IMR-90 (cell line): ENCODE results near the gene DPF1. TPM values are rescaled to one million over a fixed set of nuclear protein-coding genes. Genes with fewer than 3 reads are reported as not detected.

Source experiments
- ATAC-seq: fragments of 200-7000 bp; cut with Tn5 transposase; 2 replicates; pipeline ENCODE4 v1.9.1; 2020; ENCODE audit warnings: low read depth, mild to moderate bottlenecking, moderate library complexity
- BruUV-seq: library from RNA; stranded (reverse); fragments of 400-500 nt; replicated peaks from 2 replicates; lab custom pipeline; 2021; lab: Mats Ljungman, UMichigan
- CTCF ChIA-PET: fragments of 300-600 bp; formaldehyde crosslinking; extraction: SDS; loops from one replicate; lab custom pipeline; 2021; ENCODE audit warnings: antibody characterized with exemption; lab: Yijun Ruan, JAX
- POLR2A ChIA-PET: fragments of 300-600 bp; sonication (Branson Sonifier 250); formaldehyde crosslinking; loops from one replicate; lab custom pipeline; 2022; ENCODE audit warnings: antibody characterized with exemption; ENCODE audit not compliant: unreplicated experiment; lab: Charles Lee
- DNase-seq: peaks from one replicate; pipeline ENCODE4 v3.0.0; 2013
- H2AFZ ChIP-seq: replicated peaks from 2 replicates; pipeline ENCODE3; 2013; ENCODE audit warnings: low read length, mild to moderate bottlenecking; ENCODE audit not compliant: poor library complexity
- H2AK5ac ChIP-seq: 2 replicates; pipeline ENCODE4 v1.6.1; 2013; ENCODE audit warnings: low read depth, low read length, inconsistent platforms
- H2AK9ac ChIP-seq: replicated peaks from 2 replicates; pipeline ENCODE3; 2013; ENCODE audit warnings: mild to moderate bottlenecking, low read depth, low read length, moderate library complexity; ENCODE audit not compliant: poor library complexity
- H2BK120ac ChIP-seq: 2 replicates; pipeline ENCODE4 v1.6.1; 2013; ENCODE audit warnings: low read depth, low read length, inconsistent platforms
- H2BK15ac ChIP-seq: 3 replicates; pipeline ENCODE4 v1.6.1; 2013; ENCODE audit warnings: low read depth, low read length, inconsistent platforms
- H2BK20ac ChIP-seq: 2 replicates; pipeline ENCODE4 v1.6.1; 2013; ENCODE audit warnings: low read depth, mild to moderate bottlenecking, inconsistent platforms, low read length, moderate library complexity
- H2BK5ac ChIP-seq: 2 replicates; pipeline ENCODE4 v1.6.1; 2013; ENCODE audit warnings: mild to moderate bottlenecking, low read depth, low read length, inconsistent platforms; ENCODE audit not compliant: poor library complexity, severe bottlenecking
- H3K14ac ChIP-seq: replicated peaks from 2 replicates; pipeline ENCODE4 v1.6.1; 2013; ENCODE audit warnings: low read depth, low read length, inconsistent platforms
- H3K18ac ChIP-seq: 2 replicates; pipeline ENCODE4 v1.6.1; 2013; ENCODE audit warnings: low read depth, low read length, control low read depth
- H3K23ac ChIP-seq: 2 replicates; pipeline ENCODE4 v1.6.1; 2013; ENCODE audit warnings: low read depth, low read length, inconsistent platforms
- H3K27ac ChIP-seq: 2 replicates; pipeline ENCODE4 v1.5.1; 2013; ENCODE audit warnings: mild to moderate bottlenecking, control low read depth, low read length; ENCODE audit not compliant: insufficient read depth
- H3K27me3 ChIP-seq: 2 replicates; pipeline ENCODE4 v1.6.1; 2013; ENCODE audit warnings: low read length; ENCODE audit not compliant: control insufficient read depth, insufficient read depth
- H3K36me3 ChIP-seq: 2 replicates; pipeline ENCODE4 v1.6.1; 2013; ENCODE audit warnings: low read length, mixed read lengths; ENCODE audit not compliant: control insufficient read depth, insufficient read depth
- H3K4ac ChIP-seq: 2 replicates; pipeline ENCODE4 v1.6.1; 2013; ENCODE audit warnings: low read depth, low read length, inconsistent platforms
- H3K4me1 ChIP-seq: 2 replicates; pipeline ENCODE4 v1.6.1; 2013; ENCODE audit warnings: low read length, mixed read lengths; ENCODE audit not compliant: control insufficient read depth, insufficient read depth
- H3K4me2 ChIP-seq: 2 replicates; pipeline ENCODE4 v1.6.1; 2013; ENCODE audit warnings: low read depth, mild to moderate bottlenecking, control low read depth, low read length, moderate library complexity
- H3K4me3 ChIP-seq: 2 replicates; pipeline ENCODE4 v1.5.1; 2013; ENCODE audit warnings: low read depth, mild to moderate bottlenecking, control low read depth, low read length, moderate library complexity; ENCODE audit not compliant: insufficient read depth
- H3K56ac ChIP-seq: 2 replicates; pipeline ENCODE4 v1.6.1; 2013; ENCODE audit warnings: low read length, inconsistent platforms; ENCODE audit not compliant: insufficient read depth; ENCODE audit errors: extremely low read depth
- H3K79me1 ChIP-seq, 2 experiments: 2 replicates each; pipeline ENCODE4 v1.6.1; 2013; ENCODE audit warnings: low read length in 2 of 2, inconsistent platforms in 1 of 2, low read depth in 1 of 2
- H3K9ac ChIP-seq: 2 replicates; pipeline ENCODE4 v1.6.1; 2013; ENCODE audit warnings: low read depth, low read length, control low read depth
- H3K9me1 ChIP-seq: 2 replicates; pipeline ENCODE4 v1.6.1; 2013; ENCODE audit warnings: low read length, inconsistent platforms; ENCODE audit not compliant: insufficient read depth
- H3K9me3 ChIP-seq: 2 replicates; pipeline ENCODE4 v1.6.1; 2013; ENCODE audit warnings: low read length; ENCODE audit not compliant: control insufficient read depth, insufficient read depth
- H4K20me1 ChIP-seq: 2 replicates; pipeline ENCODE4 v1.6.1; 2013; ENCODE audit warnings: low read length, inconsistent platforms; ENCODE audit not compliant: insufficient read depth
- H4K5ac ChIP-seq: 2 replicates; pipeline ENCODE4 v1.6.1; 2013; ENCODE audit warnings: mild to moderate bottlenecking, low read depth, low read length, control low read depth
- H4K8ac ChIP-seq, 2 experiments: 2 replicates each; pipeline ENCODE4 v1.6.1; 2013; ENCODE audit warnings: low read depth in 2 of 2, low read length in 2 of 2, control low read depth in 1 of 2, inconsistent platforms in 1 of 2
- H4K91ac ChIP-seq: 2 replicates; pipeline ENCODE4 v1.6.1; 2013; ENCODE audit warnings: low read depth, low read length, inconsistent platforms; ENCODE audit not compliant: insufficient read depth
- CEBPB ChIP-seq: IDR thresholded peaks from 2 replicates; pipeline ENCODE4 v1.6.1; 2012; ENCODE audit warnings: low read depth, low read length, improper control_type of control experiment
- FOS ChIP-seq: fragments of 150-350 bp; IDR thresholded peaks from 2 replicates; pipeline ENCODE4 v1.6.1; 2016; ENCODE audit warnings: low read depth, low read length
- MAZ ChIP-seq: IDR thresholded peaks from 2 replicates; pipeline ENCODE4 v1.6.1; 2012; ENCODE audit warnings: low read depth, mild to moderate bottlenecking, low read length, improper control_type of control experiment, moderate library complexity, borderline replicate concordance
- MXI1 ChIP-seq: IDR thresholded peaks from 2 replicates; pipeline ENCODE4 v1.6.1; 2012; ENCODE audit warnings: low read depth, mild to moderate bottlenecking, low read length, moderate library complexity, borderline replicate concordance
- NFE2L2 ChIP-seq: fragments of 150-350 bp; IDR thresholded peaks from 2 replicates; pipeline ENCODE4 v1.6.1; 2016; ENCODE audit warnings: low read depth, mild to moderate bottlenecking, low read length
- POLR2A ChIP-seq: IDR thresholded peaks from 2 replicates; pipeline ENCODE4 v1.6.1; 2012; ENCODE audit warnings: mild to moderate bottlenecking, low read depth, low read length
- RAD21 ChIP-seq: IDR thresholded peaks from 2 replicates; pipeline ENCODE4 v1.6.1; 2012; ENCODE audit warnings: low read length, improper control_type of control experiment
- RCOR1 ChIP-seq: IDR thresholded peaks from 2 replicates; pipeline ENCODE4 v1.6.1; 2012; ENCODE audit warnings: mild to moderate bottlenecking, low read length, improper control_type of control experiment; ENCODE audit not compliant: insufficient replicate concordance
- RFX5 ChIP-seq: IDR thresholded peaks from 2 replicates; pipeline ENCODE4 v1.8.0; 2012; ENCODE audit warnings: low read depth, mild to moderate bottlenecking, low read length, moderate library complexity
- SMC3 ChIP-seq: fragments of 150-350 bp; IDR thresholded peaks from 2 replicates; pipeline ENCODE4 v1.6.1; 2016; ENCODE audit warnings: low read depth, mild to moderate bottlenecking, antibody characterized with exemption, low read length, moderate library complexity
- WGBS, 2 experiments: methylation state at CpG; one replicate each; pipeline versions ENCODE4 v1.1.5 to v1.1.7; 2013; ENCODE audit warnings: missing lambda C conversion rate in 2 of 2; ENCODE audit not compliant: insufficient read length in 1 of 2; ENCODE audit errors: extremely low coverage in 2 of 2; 5-methylcytosine and 5-hydroxymethylcytosine counted together
- dilution Hi-C: fragments of 300-500 bp; cut with HindIII; formaldehyde crosslinking; loops from one replicate; pipeline ENCODE4 v1.14.3; 2018; ENCODE audit warnings: low sequenced_read_pairs; ENCODE audit not compliant: unreplicated experiment
- in situ Hi-C: fragments of 300-500 bp; cut with MboI; formaldehyde crosslinking; loops from 3 replicates; pipeline ENCODE4 v1.14.3; 2019; ENCODE audit warnings: low sequenced_read_pairs, inconsistent platforms, mixed read lengths
- intact Hi-C: fragments of 100-400 bp; cut with micrococcal nuclease; formaldehyde crosslinking; loops from 2 replicates; pipeline ENCODE4 v1.10.0; 2022
- polyA plus RNA-seq, 3 experiments: library from polyadenylated mRNA; depleted of rRNA; stranded (reverse); fragments of >200 nt; gene quantifications; 2 replicates each; pipeline ENCODE4 v1.2.3, GENCODE V29; 2012; ENCODE audit warnings: low replicate concordance in 1 of 3
- total RNA-seq: library from RNA; depleted of rRNA; stranded (reverse); fragments of >200 nt; gene quantifications from 2 replicates; pipeline ENCODE4 v1.2.3, GENCODE V29; 2012
- TF ChIP-seq, protein P1 (sequence below): fragments of 150-350 bp; IDR thresholded peaks from 2 replicates; pipeline ENCODE4 v1.6.1; 2017; ENCODE audit warnings: mild to moderate bottlenecking, antibody characterized with exemption, low read length, low read depth
- TF ChIP-seq, protein P2 (sequence below): conservative IDR thresholded peaks from 2 replicates; pipeline ENCODE4 v1.5.1; 2012; ENCODE audit warnings: mild to moderate bottlenecking, low read depth, low read length, improper control_type of control experiment
- TF ChIP-seq, protein P3 (sequence below): fragments of 150-350 bp; IDR thresholded peaks from 2 replicates; pipeline ENCODE4 v1.6.1; 2016; ENCODE audit warnings: low read depth, mild to moderate bottlenecking, low read length, moderate library complexity, borderline replicate concordance

The DPF1 gene
- total and polyA plus RNA-seq, 2 of the 4 experiments (the other 2 are of a cell fraction), result 3.2 to 5.5 TPM

DNA sequence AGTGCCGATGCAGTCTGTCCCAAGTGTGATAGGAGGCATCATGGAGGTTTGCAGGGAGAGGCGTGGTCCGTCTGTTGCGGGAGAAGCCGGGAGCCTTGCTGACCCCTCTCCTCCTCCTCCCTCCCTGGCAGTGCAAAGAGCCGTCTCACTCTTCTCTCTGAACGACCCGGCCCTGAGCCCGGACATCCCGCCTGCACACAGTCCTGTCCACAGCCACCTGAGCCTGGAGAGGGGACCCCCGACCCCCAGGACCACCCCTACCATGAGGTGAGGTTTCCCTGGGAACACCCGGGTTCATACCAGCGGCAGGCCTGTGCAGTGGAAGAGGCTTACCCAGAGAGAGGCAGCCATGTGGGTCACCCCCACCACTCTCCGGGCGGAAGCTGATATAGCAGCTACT lies 22.3 kb downstream of the DPF1 start:
- Histone ChIP-seq H3K4me2 (no peak overlapping the region), H3K4ac (no peak overlapping the region), H4K91ac (no peak overlapping the region), H3K14ac (no peak overlapping the region), H3K9ac (no peak overlapping the region), H4K8ac (no peak overlapping the region), H3K79me1 (no peaks in the 10 kb centered on the region), H3K56ac (no peak overlapping the region), H3K4me1 (no peaks in the 10 kb centered on the region), H3K27ac (no peak overlapping the region), H2AK5ac (no peak overlapping the region), H4K5ac (no peak overlapping the region), H2BK15ac (no peak overlapping the region), H2BK120ac (no peak overlapping the region), H2BK5ac (no peak overlapping the region), H3K23ac (no peak overlapping the region), H3K9me3 (no peaks in the 10 kb centered on the region), H3K27me3 (no peaks in the 10 kb centered on the region), H4K20me1 (no peaks in the 10 kb centered on the region), H3K4me3 (no peak overlapping the region), H3K9me1 (no peaks in the 10 kb centered on the region), H2AK9ac (no peak overlapping the region), H2BK20ac (no peak overlapping the region), H2AFZ (no peak overlapping the region), H3K18ac (no peak overlapping the region), H3K36me3 (peaks cover 23% of the 10 kb centered on the region)
- POLR2A ChIA-PET, result no interaction called here
- dilution Hi-C loops, result no loop called here
- intact Hi-C loops, result no loop called here
- BruUV-seq, result no TSS peak
- in situ Hi-C loops, result no loop called here
- WGBS, 2 experiments, result 87% methylated on average over 3 of the region's 15 CpGs; no CpG with 5 or more reads in 1 of the 2 experiments
- CTCF ChIA-PET, result no interaction called here
- TF ChIP-seq, protein P1, sequence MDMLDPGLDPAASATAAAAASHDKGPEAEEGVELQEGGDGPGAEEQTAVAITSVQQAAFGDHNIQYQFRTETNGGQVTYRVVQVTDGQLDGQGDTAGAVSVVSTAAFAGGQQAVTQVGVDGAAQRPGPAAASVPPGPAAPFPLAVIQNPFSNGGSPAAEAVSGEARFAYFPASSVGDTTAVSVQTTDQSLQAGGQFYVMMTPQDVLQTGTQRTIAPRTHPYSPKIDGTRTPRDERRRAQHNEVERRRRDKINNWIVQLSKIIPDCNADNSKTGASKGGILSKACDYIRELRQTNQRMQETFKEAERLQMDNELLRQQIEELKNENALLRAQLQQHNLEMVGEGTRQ, result no peak
- TF ChIP-seq, protein P2, sequence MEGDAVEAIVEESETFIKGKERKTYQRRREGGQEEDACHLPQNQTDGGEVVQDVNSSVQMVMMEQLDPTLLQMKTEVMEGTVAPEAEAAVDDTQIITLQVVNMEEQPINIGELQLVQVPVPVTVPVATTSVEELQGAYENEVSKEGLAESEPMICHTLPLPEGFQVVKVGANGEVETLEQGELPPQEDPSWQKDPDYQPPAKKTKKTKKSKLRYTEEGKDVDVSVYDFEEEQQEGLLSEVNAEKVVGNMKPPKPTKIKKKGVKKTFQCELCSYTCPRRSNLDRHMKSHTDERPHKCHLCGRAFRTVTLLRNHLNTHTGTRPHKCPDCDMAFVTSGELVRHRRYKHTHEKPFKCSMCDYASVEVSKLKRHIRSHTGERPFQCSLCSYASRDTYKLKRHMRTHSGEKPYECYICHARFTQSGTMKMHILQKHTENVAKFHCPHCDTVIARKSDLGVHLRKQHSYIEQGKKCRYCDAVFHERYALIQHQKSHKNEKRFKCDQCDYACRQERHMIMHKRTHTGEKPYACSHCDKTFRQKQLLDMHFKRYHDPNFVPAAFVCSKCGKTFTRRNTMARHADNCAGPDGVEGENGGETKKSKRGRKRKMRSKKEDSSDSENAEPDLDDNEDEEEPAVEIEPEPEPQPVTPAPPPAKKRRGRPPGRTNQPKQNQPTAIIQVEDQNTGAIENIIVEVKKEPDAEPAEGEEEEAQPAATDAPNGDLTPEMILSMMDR, result no peak
- TF ChIP-seq SMC3 (no peak), POLR2A (no peak), CEBPB (no peak), RCOR1 (no peak), RAD21 (no peak), MXI1 (no peak), MAZ (no peak), RFX5 (no peak), FOS (no peak), NFE2L2 (no peak)
- TF ChIP-seq, protein P3, sequence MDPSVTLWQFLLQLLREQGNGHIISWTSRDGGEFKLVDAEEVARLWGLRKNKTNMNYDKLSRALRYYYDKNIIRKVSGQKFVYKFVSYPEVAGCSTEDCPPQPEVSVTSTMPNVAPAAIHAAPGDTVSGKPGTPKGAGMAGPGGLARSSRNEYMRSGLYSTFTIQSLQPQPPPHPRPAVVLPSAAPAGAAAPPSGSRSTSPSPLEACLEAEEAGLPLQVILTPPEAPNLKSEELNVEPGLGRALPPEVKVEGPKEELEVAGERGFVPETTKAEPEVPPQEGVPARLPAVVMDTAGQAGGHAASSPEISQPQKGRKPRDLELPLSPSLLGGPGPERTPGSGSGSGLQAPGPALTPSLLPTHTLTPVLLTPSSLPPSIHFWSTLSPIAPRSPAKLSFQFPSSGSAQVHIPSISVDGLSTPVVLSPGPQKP, result no peak
- no peak for DNase-seq
- ATAC-seq, result no peak
